IMR-90 (cell line): ENCODE measurements around the gene UXS1. TPM values are rescaled to one million over a fixed set of nuclear protein-coding genes. Genes with fewer than 3 reads are reported as not detected.

ENCODE experiments used
- ATAC-seq: fragments of 200-7000 bp; cut with Tn5 transposase; 2 replicates; pipeline ENCODE4 v1.9.1; 2020; ENCODE audit warnings: low read depth, mild to moderate bottlenecking, moderate library complexity
- BruUV-seq: library from RNA; stranded (reverse); fragments of 400-500 nt; replicated peaks from 2 replicates; lab custom pipeline; 2021; lab: Mats Ljungman, UMichigan
- CTCF ChIA-PET: fragments of 300-600 bp; formaldehyde crosslinking; extraction: SDS; loops from one replicate; lab custom pipeline; 2021; ENCODE audit warnings: antibody characterized with exemption; lab: Yijun Ruan, JAX
- POLR2A ChIA-PET: fragments of 300-600 bp; sonication (Branson Sonifier 250); formaldehyde crosslinking; loops from one replicate; lab custom pipeline; 2022; ENCODE audit warnings: antibody characterized with exemption; ENCODE audit not compliant: unreplicated experiment; lab: Charles Lee
- DNase-seq: peaks from one replicate; pipeline ENCODE4 v3.0.0; 2013
- H2AFZ ChIP-seq: replicated peaks from 2 replicates; pipeline ENCODE3; 2013; ENCODE audit warnings: low read length, mild to moderate bottlenecking; ENCODE audit not compliant: poor library complexity
- H2AK5ac ChIP-seq: 2 replicates; pipeline ENCODE4 v1.6.1; 2013; ENCODE audit warnings: low read depth, low read length, inconsistent platforms
- H2AK9ac ChIP-seq: replicated peaks from 2 replicates; pipeline ENCODE3; 2013; ENCODE audit warnings: mild to moderate bottlenecking, low read depth, low read length, moderate library complexity; ENCODE audit not compliant: poor library complexity
- H2BK120ac ChIP-seq: 2 replicates; pipeline ENCODE4 v1.6.1; 2013; ENCODE audit warnings: low read depth, low read length, inconsistent platforms
- H2BK15ac ChIP-seq: 3 replicates; pipeline ENCODE4 v1.6.1; 2013; ENCODE audit warnings: low read depth, low read length, inconsistent platforms
- H2BK20ac ChIP-seq: 2 replicates; pipeline ENCODE4 v1.6.1; 2013; ENCODE audit warnings: low read depth, mild to moderate bottlenecking, inconsistent platforms, low read length, moderate library complexity
- H2BK5ac ChIP-seq: 2 replicates; pipeline ENCODE4 v1.6.1; 2013; ENCODE audit warnings: mild to moderate bottlenecking, low read depth, low read length, inconsistent platforms; ENCODE audit not compliant: poor library complexity, severe bottlenecking
- H3K14ac ChIP-seq: replicated peaks from 2 replicates; pipeline ENCODE4 v1.6.1; 2013; ENCODE audit warnings: low read depth, low read length, inconsistent platforms
- H3K18ac ChIP-seq: 2 replicates; pipeline ENCODE4 v1.6.1; 2013; ENCODE audit warnings: low read depth, low read length, control low read depth
- H3K23ac ChIP-seq: 2 replicates; pipeline ENCODE4 v1.6.1; 2013; ENCODE audit warnings: low read depth, low read length, inconsistent platforms
- H3K27ac ChIP-seq: 2 replicates; pipeline ENCODE4 v1.5.1; 2013; ENCODE audit warnings: mild to moderate bottlenecking, control low read depth, low read length; ENCODE audit not compliant: insufficient read depth
- H3K27me3 ChIP-seq: 2 replicates; pipeline ENCODE4 v1.6.1; 2013; ENCODE audit warnings: low read length; ENCODE audit not compliant: control insufficient read depth, insufficient read depth
- H3K36me3 ChIP-seq: 2 replicates; pipeline ENCODE4 v1.6.1; 2013; ENCODE audit warnings: low read length, mixed read lengths; ENCODE audit not compliant: control insufficient read depth, insufficient read depth
- H3K4ac ChIP-seq: 2 replicates; pipeline ENCODE4 v1.6.1; 2013; ENCODE audit warnings: low read depth, low read length, inconsistent platforms
- H3K4me1 ChIP-seq: 2 replicates; pipeline ENCODE4 v1.6.1; 2013; ENCODE audit warnings: low read length, mixed read lengths; ENCODE audit not compliant: control insufficient read depth, insufficient read depth
- H3K4me2 ChIP-seq: 2 replicates; pipeline ENCODE4 v1.6.1; 2013; ENCODE audit warnings: low read depth, mild to moderate bottlenecking, control low read depth, low read length, moderate library complexity
- H3K4me3 ChIP-seq: 2 replicates; pipeline ENCODE4 v1.5.1; 2013; ENCODE audit warnings: low read depth, mild to moderate bottlenecking, control low read depth, low read length, moderate library complexity; ENCODE audit not compliant: insufficient read depth
- H3K56ac ChIP-seq: 2 replicates; pipeline ENCODE4 v1.6.1; 2013; ENCODE audit warnings: low read length, inconsistent platforms; ENCODE audit not compliant: insufficient read depth; ENCODE audit errors: extremely low read depth
- H3K79me1 ChIP-seq, 2 experiments: 2 replicates each; pipeline ENCODE4 v1.6.1; 2013; ENCODE audit warnings: low read length in 2 of 2, inconsistent platforms in 1 of 2, low read depth in 1 of 2
- H3K9ac ChIP-seq: 2 replicates; pipeline ENCODE4 v1.6.1; 2013; ENCODE audit warnings: low read depth, low read length, control low read depth
- H3K9me1 ChIP-seq: 2 replicates; pipeline ENCODE4 v1.6.1; 2013; ENCODE audit warnings: low read length, inconsistent platforms; ENCODE audit not compliant: insufficient read depth
- H3K9me3 ChIP-seq: 2 replicates; pipeline ENCODE4 v1.6.1; 2013; ENCODE audit warnings: low read length; ENCODE audit not compliant: control insufficient read depth, insufficient read depth
- H4K20me1 ChIP-seq: 2 replicates; pipeline ENCODE4 v1.6.1; 2013; ENCODE audit warnings: low read length, inconsistent platforms; ENCODE audit not compliant: insufficient read depth
- H4K5ac ChIP-seq: 2 replicates; pipeline ENCODE4 v1.6.1; 2013; ENCODE audit warnings: mild to moderate bottlenecking, low read depth, low read length, control low read depth
- H4K8ac ChIP-seq, 2 experiments: 2 replicates each; pipeline ENCODE4 v1.6.1; 2013; ENCODE audit warnings: low read depth in 2 of 2, low read length in 2 of 2, control low read depth in 1 of 2, inconsistent platforms in 1 of 2
- H4K91ac ChIP-seq: 2 replicates; pipeline ENCODE4 v1.6.1; 2013; ENCODE audit warnings: low read depth, low read length, inconsistent platforms; ENCODE audit not compliant: insufficient read depth
- BHLHE40 ChIP-seq: fragments of 150-350 bp; IDR thresholded peaks from 2 replicates; pipeline ENCODE4 v1.6.1; 2016; ENCODE audit warnings: mild to moderate bottlenecking, low read depth, low read length
- CEBPB ChIP-seq: IDR thresholded peaks from 2 replicates; pipeline ENCODE4 v1.6.1; 2012; ENCODE audit warnings: low read depth, low read length, improper control_type of control experiment
- CHD1 ChIP-seq: IDR thresholded peaks from 2 replicates; pipeline ENCODE4 v1.6.1; 2012; ENCODE audit warnings: low read depth, low read length, improper control_type of control experiment
- ELK1 ChIP-seq: fragments of 150-350 bp; IDR thresholded peaks from 2 replicates; pipeline ENCODE4 v1.6.1; 2016; ENCODE audit warnings: low read depth, mild to moderate bottlenecking, low read length, moderate library complexity, borderline replicate concordance
- FOS ChIP-seq: fragments of 150-350 bp; IDR thresholded peaks from 2 replicates; pipeline ENCODE4 v1.6.1; 2016; ENCODE audit warnings: low read depth, low read length
- MAFK ChIP-seq: IDR thresholded peaks from 2 replicates; pipeline ENCODE4 v1.6.1; 2012; ENCODE audit warnings: low read depth, low read length, improper control_type of control experiment
- MAZ ChIP-seq: IDR thresholded peaks from 2 replicates; pipeline ENCODE4 v1.6.1; 2012; ENCODE audit warnings: low read depth, mild to moderate bottlenecking, low read length, improper control_type of control experiment, moderate library complexity, borderline replicate concordance
- MXI1 ChIP-seq: IDR thresholded peaks from 2 replicates; pipeline ENCODE4 v1.6.1; 2012; ENCODE audit warnings: low read depth, mild to moderate bottlenecking, low read length, moderate library complexity, borderline replicate concordance
- NFE2L2 ChIP-seq: fragments of 150-350 bp; IDR thresholded peaks from 2 replicates; pipeline ENCODE4 v1.6.1; 2016; ENCODE audit warnings: low read depth, mild to moderate bottlenecking, low read length
- POLR2A ChIP-seq: IDR thresholded peaks from 2 replicates; pipeline ENCODE4 v1.6.1; 2012; ENCODE audit warnings: mild to moderate bottlenecking, low read depth, low read length
- RAD21 ChIP-seq: IDR thresholded peaks from 2 replicates; pipeline ENCODE4 v1.6.1; 2012; ENCODE audit warnings: low read length, improper control_type of control experiment
- RCOR1 ChIP-seq: IDR thresholded peaks from 2 replicates; pipeline ENCODE4 v1.6.1; 2012; ENCODE audit warnings: mild to moderate bottlenecking, low read length, improper control_type of control experiment; ENCODE audit not compliant: insufficient replicate concordance
- RFX5 ChIP-seq: IDR thresholded peaks from 2 replicates; pipeline ENCODE4 v1.8.0; 2012; ENCODE audit warnings: low read depth, mild to moderate bottlenecking, low read length, moderate library complexity
- SMC3 ChIP-seq: fragments of 150-350 bp; IDR thresholded peaks from 2 replicates; pipeline ENCODE4 v1.6.1; 2016; ENCODE audit warnings: low read depth, mild to moderate bottlenecking, antibody characterized with exemption, low read length, moderate library complexity
- WGBS, 2 experiments: methylation state at CpG; one replicate each; pipeline versions ENCODE4 v1.1.5 to v1.1.7; 2013; ENCODE audit warnings: missing lambda C conversion rate in 2 of 2; ENCODE audit not compliant: insufficient read length in 1 of 2; ENCODE audit errors: extremely low coverage in 2 of 2; 5-methylcytosine and 5-hydroxymethylcytosine counted together
- dilution Hi-C: fragments of 300-500 bp; cut with HindIII; formaldehyde crosslinking; loops from one replicate; pipeline ENCODE4 v1.14.3; 2018; ENCODE audit warnings: low sequenced_read_pairs; ENCODE audit not compliant: unreplicated experiment
- in situ Hi-C: fragments of 300-500 bp; cut with MboI; formaldehyde crosslinking; loops from 3 replicates; pipeline ENCODE4 v1.14.3; 2019; ENCODE audit warnings: low sequenced_read_pairs, inconsistent platforms, mixed read lengths
- intact Hi-C: fragments of 100-400 bp; cut with micrococcal nuclease; formaldehyde crosslinking; loops from 2 replicates; pipeline ENCODE4 v1.10.0; 2022
- polyA plus RNA-seq, 3 experiments: library from polyadenylated mRNA; depleted of rRNA; stranded (reverse); fragments of >200 nt; gene quantifications; 2 replicates each; pipeline ENCODE4 v1.2.3, GENCODE V29; 2012; ENCODE audit warnings: low replicate concordance in 1 of 3
- total RNA-seq: library from RNA; depleted of rRNA; stranded (reverse); fragments of >200 nt; gene quantifications from 2 replicates; pipeline ENCODE4 v1.2.3, GENCODE V29; 2012
- TF ChIP-seq, protein P1 (sequence below): fragments of 150-350 bp; IDR thresholded peaks from 2 replicates; pipeline ENCODE4 v1.6.1; 2017; ENCODE audit warnings: mild to moderate bottlenecking, antibody characterized with exemption, low read length, low read depth

Gene UXS1
- total and polyA plus RNA-seq, 2 of the 4 experiments (the other 2 are of a cell fraction) = 33.7 to 54.3 TPM

GRCh38 chr2:106207246-106207645, 13.1 kb upstream of the UXS1 start:
- Histone ChIP-seq H3K23ac (no peak overlapping the region), H3K18ac (no peak overlapping the region), H3K4ac (no peak overlapping the region), H3K4me2 (no peak overlapping the region), H4K20me1 (no peaks in the 10 kb centered on the region), H3K9me1 (no peaks in the 10 kb centered on the region), H3K79me1 (no peaks in the 10 kb centered on the region), H3K9ac (no peak overlapping the region), H4K5ac (no peak overlapping the region), H3K36me3 (no peaks in the 10 kb centered on the region), H2BK20ac (no peak overlapping the region), H3K56ac (no peak overlapping the region), H3K14ac (no peak overlapping the region), H2BK15ac (no peak overlapping the region), H3K9me3 (peaks cover 2% of the 10 kb centered on the region; the same call in 1 of the 2 replicates), H4K91ac (no peak overlapping the region), H2AFZ (no peak overlapping the region), H2AK5ac (no peak overlapping the region), H4K8ac (no peak overlapping the region), H2AK9ac (no peak overlapping the region), H3K4me3 (no peak overlapping the region), H3K27me3 (peaks cover 6% of the 10 kb centered on the region), H3K27ac (no peak overlapping the region), H3K4me1 (no peaks in the 10 kb centered on the region), H2BK5ac (no peak overlapping the region), H2BK120ac (no peak overlapping the region)
- DNase-seq = no peak
- BruUV-seq = no TSS peak
- TF ChIP-seq CEBPB (no peak), RFX5 (no peak), NFE2L2 (no peak), POLR2A (no peak), BHLHE40 (no peak), CHD1 (no peak), SMC3 (no peak), RAD21 (no peak), MAZ (no peak), ELK1 (no peak), RCOR1 (no peak), MXI1 (no peak), MAFK (no peak), FOS (no peak)
- TF ChIP-seq, protein P1, sequence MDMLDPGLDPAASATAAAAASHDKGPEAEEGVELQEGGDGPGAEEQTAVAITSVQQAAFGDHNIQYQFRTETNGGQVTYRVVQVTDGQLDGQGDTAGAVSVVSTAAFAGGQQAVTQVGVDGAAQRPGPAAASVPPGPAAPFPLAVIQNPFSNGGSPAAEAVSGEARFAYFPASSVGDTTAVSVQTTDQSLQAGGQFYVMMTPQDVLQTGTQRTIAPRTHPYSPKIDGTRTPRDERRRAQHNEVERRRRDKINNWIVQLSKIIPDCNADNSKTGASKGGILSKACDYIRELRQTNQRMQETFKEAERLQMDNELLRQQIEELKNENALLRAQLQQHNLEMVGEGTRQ = no peak
- ChIA-PET CTCF (no interaction called here), POLR2A (interaction anchor here (0.6 kb wide), 1 partner anchor 10 kb away, joined by 6 read pairs; no protein-coding TSS in a partner anchor)
- no peak for ATAC-seq
- intact Hi-C loops (no loop called here), in situ Hi-C loops (no loop called here), dilution Hi-C loops (no loop called here)
- WGBS, 2 experiments = no CpG with 5 or more reads among the region's 2 CpGs
